Astrocyte (in vitro differentiated cells and primary cell): ENCODE measurements around the gene TNFRSF1B.

Experiments used
- EZH2 ChIP-seq: IDR thresholded peaks from 2 replicates; pipeline ENCODE4 v1.6.1; 2012; ENCODE audit warnings: mild to moderate bottlenecking, low read length, inconsistent platforms; ENCODE audit not compliant: insufficient read depth
- TF ChIP-seq, protein P1 (sequence below): IDR thresholded peaks from 2 replicates; pipeline ENCODE4 v1.5.1; 2011; ENCODE audit warnings: low read depth, mild to moderate bottlenecking, inconsistent platforms, low read length, moderate library complexity; ENCODE audit not compliant: insufficient read depth

DNA sequence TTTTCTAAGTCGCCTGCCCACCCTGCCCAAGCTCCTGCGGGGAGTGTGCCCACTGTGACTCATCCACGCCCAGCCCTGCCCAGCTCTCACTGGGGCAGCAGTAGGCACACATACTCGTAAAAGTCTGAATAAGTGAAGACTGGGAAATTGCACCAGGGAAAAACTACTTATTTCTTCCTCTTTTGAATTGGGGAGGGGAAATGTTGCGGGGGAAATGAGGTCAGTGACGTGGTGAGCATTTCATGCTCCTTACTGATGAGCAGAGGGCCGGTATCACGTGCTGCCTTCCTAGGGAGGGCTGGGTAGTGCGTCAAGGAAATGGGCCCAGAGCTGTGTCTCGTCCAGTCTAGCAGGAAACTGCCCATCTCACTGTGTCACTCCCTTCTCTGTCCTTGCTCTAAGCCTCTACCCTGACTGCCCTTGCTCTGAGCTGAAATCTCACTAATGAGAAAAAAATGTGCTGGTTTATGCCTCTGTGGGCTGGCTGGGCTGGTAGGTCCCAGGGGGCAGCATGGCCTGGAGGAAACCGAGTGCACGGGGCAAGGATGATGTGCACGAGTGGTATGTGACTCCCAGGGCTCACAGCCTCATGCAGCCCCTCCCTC lies 13.5 kb upstream of the TNFRSF1B start:
- TF ChIP-seq, protein P1, sequence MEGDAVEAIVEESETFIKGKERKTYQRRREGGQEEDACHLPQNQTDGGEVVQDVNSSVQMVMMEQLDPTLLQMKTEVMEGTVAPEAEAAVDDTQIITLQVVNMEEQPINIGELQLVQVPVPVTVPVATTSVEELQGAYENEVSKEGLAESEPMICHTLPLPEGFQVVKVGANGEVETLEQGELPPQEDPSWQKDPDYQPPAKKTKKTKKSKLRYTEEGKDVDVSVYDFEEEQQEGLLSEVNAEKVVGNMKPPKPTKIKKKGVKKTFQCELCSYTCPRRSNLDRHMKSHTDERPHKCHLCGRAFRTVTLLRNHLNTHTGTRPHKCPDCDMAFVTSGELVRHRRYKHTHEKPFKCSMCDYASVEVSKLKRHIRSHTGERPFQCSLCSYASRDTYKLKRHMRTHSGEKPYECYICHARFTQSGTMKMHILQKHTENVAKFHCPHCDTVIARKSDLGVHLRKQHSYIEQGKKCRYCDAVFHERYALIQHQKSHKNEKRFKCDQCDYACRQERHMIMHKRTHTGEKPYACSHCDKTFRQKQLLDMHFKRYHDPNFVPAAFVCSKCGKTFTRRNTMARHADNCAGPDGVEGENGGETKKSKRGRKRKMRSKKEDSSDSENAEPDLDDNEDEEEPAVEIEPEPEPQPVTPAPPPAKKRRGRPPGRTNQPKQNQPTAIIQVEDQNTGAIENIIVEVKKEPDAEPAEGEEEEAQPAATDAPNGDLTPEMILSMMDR: no peak
- no peak for TF ChIP-seq EZH2
